ENCODE data around the gene DCUN1D5.
"Not testable (repeated sequence)": the region's sequence is repeated elsewhere in the genome, so short reads cannot be mapped to it uniquely, and the experiment has no call there.

The DCUN1D5 gene

GRCh38 chr11:103055221-103055890 lies 36.6 kb downstream of the DCUN1D5 start:
- no peak for DNase-seq (ENCODE audit: low read depth, low spot score)

GRCh38 chr11:103053997-103054396 lies 38.0 kb downstream of the DCUN1D5 start:
- DNase-seq (ENCODE audit: low read depth, low spot score) = no peak

GRCh38 chr11:103051981-103052380 lies 40.0 kb downstream of the DCUN1D5 start:
- DNase-seq (ENCODE audit: low read depth, low spot score) = no peak

- DNase-seq (ENCODE audit: low read depth, low spot score) = no peak
Observed at GRCh38 chr11:103051151-103051801, 40.7 kb downstream of the DCUN1D5 start.

- DNase-seq (ENCODE audit: low read depth, low spot score) = no peak
Observed at GRCh38 chr11:103050351-103050750, 41.6 kb downstream of the DCUN1D5 start.

GRCh38 chr11:103047837-103048236 lies 44.1 kb downstream of the DCUN1D5 start:
- no peak for DNase-seq (ENCODE audit: low read depth, low spot score)

- DNase-seq (ENCODE audit: low read depth, low spot score) = no peak
Observed at GRCh38 chr11:103043826-103044678, 47.9 kb downstream of the DCUN1D5 start.

GRCh38 chr11:103042161-103042560 lies 49.8 kb downstream of the DCUN1D5 start:
- no peak for DNase-seq (ENCODE audit: low read depth, low spot score)

GRCh38 chr11:103035791-103036434 lies 56.0 kb downstream of the DCUN1D5 start:
- DNase-seq (ENCODE audit: low read depth, low spot score) = peak; percentile 13

GRCh38 chr11:103035216-103035615 lies 56.7 kb downstream of the DCUN1D5 start:
- DNase-seq (ENCODE audit: low read depth, low spot score) = no peak

- DNase-seq (ENCODE audit: low read depth, low spot score) = no peak
Observed at GRCh38 chr11:103031834-103032233, 60.1 kb downstream of the DCUN1D5 start.

- DNase-seq (ENCODE audit: low read depth, low spot score) = no peak
Observed at GRCh38 chr11:103029401-103029800, 62.6 kb downstream of the DCUN1D5 start.

- DNase-seq (ENCODE audit: low read depth, low spot score) = not testable (repeated sequence)
Observed at GRCh38 chr11:103028304-103029020, 63.5 kb downstream of the DCUN1D5 start.

GRCh38 chr11:103024086-103024485 lies 67.9 kb downstream of the DCUN1D5 start:
- DNase-seq (ENCODE audit: low read depth, low spot score) = no peak

GRCh38 chr11:103016031-103016430 lies 75.9 kb downstream of the DCUN1D5 start:
- DNase-seq (ENCODE audit: low read depth, low spot score) = no peak

GRCh38 chr11:103013421-103013820 lies 78.5 kb downstream of the DCUN1D5 start:
- DNase-seq (ENCODE audit: low read depth, low spot score) = no peak

All from activated CD4-positive, CD25-positive, alpha-beta regulatory T cell treated with anti-CD3 and anti-CD28 coated beads, Interleukin-2, amount 50 U/mL, for 16 hours (primary cell).